NCI-H2107 treated with DMSO at 0.1 percent for 48 hours (cell line): ENCODE results near the gene OTOF.

Source experiments
- DNase-seq: peaks from one replicate; lab custom pipeline; 2025; ENCODE audit not compliant: unreplicated experiment; lab: John Stamatoyannopoulos, UW

Gene OTOF

DNA sequence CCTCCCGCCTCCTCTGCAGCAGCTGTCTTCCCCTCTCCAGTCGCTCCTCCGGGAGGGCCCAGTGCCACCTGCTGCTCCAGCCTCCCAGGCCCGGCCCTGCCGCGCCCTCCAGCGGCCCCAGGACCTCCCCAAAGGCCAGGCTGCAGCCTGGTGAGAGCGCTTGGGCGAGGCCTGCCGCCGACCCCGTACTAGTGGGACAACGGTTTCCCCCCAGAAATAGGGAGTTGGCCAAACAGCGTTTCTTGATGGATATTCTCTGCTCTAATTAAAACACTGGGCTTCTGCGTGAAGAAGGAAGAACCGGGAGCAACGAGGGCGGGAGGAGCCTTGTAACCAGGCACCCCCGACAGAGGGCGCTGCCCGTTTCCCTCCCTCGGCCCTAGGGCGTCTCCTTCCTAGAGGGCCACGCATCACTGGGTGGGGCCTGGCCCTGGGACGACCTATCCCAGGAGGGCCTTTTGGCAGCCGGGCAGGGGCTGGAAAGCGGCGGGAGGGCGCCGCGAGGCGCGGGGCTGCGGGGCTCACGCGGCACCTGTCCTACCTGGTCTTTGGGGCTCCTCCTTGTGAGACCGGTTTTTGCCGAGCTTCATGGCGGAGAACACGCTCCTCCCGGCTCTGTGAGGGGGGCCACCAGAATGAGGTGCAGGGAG, 25.4 kb upstream of the OTOF start:
- DNase-seq, result peak; percentile 84

GRCh38 chr2:26500406-26500805, 22.5 kb upstream of the OTOF start:
- DNase-seq, result no peak

- DNase-seq, result peak; percentile 73
Observed at GRCh38 chr2:26495705-26496297, 17.9 kb upstream of the OTOF start.

DNA sequence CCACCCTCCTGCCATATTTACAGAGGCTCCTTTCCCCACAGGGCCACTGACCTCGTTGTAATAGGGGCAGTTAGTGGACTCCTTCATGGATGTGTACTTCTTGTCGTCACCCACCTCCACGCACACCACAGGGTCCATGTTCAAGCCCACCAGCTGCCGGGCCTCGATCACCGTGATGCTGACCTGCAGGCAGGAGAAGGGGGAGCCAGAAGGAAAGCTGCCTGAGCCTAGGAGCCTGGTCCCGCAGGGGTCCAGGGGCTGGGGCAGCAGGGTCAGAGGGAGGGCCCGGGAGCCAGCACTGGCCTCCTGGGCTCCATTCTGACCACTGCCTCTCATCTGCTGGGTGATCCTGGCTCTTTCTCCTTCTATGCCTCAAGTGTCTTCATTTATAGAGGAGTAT, 17.0 kb upstream of the OTOF start:
- DNase-seq, result no peak

DNA sequence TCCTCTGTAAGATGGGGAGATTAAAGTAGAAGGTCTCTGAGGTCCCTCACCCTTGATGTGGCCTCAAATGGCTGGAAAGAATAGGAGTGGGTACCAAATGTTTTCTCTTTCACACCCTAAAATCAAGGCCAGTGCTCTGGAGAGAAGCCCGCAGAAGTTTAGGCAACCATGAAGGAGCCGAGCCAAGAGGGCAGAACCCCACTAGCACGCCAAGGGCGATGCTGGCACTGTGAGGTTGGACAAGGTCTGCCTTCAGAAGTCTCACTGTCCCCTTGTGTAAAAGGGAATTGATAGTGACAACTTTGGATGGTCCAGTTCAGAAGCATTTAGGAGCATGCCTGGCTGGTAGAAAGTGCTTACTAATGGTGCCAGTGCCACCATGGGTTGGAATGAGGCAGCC, 16.3 kb upstream of the OTOF start:
- no peak for DNase-seq

- DNase-seq, result no peak
Observed at GRCh38 chr2:26493566-26493965, 15.6 kb upstream of the OTOF start.

- DNase-seq, result no peak
Observed at GRCh38 chr2:26492749-26493515, 15.0 kb upstream of the OTOF start.

- DNase-seq, result no peak
Observed at GRCh38 chr2:26491563-26492167, 13.7 kb upstream of the OTOF start.

DNA sequence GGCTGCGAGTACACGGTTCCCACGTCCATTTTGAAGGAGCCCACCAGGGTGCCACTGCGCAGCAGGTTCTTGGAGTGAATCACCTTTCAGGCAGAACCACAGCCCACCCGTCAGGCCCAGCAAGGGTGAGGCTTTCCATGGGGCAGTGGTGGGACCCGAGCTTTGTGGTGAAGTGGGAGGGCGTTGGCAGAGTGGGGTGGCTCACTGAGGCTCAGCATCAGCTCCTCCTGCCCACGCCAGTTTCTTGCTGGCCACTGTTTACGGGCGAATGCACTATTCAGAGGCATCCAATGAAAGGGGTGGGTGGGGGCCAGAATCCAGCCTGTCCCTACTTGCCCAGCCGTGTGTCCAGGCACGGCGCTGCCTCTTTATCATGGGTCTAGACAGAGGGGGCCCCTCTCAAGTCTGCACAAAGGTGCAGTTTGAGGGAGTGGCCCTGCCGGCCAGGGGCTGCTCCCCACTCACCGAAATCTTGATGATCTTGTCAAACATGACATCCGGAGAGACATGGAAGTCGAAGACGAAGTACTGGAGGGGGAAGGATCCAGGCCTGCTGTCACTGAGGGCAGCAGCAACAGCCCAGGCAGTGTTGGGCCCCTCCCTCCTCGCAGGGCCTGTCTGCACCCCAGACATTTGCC, 11.4 kb upstream of the OTOF start:
- DNase-seq, result no peak

GRCh38 chr2:26488463-26489212, 10.7 kb upstream of the OTOF start:
- DNase-seq, result no peak

- no peak for DNase-seq
Observed at GRCh38 chr2:26487192-26487591, 9.3 kb upstream of the OTOF start.

DNA sequence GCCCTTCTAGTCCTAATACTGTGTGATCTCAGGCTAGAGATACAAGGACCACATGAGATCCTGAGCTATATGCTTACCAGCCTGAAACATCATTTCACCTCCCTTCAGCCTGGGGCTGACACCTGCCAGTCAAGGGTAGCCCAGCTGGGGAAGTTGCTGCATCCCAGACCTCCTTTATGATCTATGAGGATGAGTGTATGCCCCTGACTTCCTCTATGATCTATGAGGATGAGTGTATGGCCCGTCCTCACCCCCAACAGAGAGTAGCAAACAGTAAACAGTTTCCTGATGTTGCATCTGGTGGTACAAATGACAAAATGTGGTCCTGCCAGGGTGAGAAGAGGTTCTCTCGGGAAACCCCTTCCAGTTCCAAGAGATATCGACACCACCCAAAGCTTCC, 8.9 kb upstream of the OTOF start:
- no peak for DNase-seq

DNA sequence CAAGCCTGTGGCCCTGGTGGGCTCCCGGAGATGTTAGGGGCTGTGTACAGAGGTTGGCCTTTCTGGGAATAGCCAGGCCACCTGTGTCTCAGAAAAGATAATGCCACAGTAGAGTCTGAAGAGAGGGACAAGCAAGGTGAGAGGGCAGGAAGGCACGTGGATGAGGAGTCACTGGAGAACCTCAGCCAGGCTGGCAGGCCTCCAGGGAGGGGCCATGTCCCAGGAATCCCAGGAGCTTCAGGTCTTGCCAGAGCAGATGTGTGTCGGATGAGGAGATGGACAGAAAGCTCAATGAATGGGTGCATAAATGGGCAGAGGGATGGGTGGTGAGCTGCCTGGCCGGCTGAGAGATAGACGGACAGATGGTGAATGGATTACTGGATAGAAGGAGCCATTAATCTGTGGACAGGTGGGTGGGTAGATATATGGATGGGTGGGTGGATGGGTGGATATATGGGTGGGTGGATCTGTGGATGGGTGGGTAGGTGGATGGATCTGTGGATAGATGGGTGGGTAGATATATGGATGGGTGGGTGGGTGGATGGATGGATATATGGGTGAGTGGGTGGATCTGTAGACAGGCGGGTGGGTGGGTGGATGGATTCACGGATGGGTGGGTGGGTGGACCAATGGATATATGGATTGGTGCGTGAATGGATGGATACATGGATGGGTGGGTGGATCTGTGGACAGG, 7.9 kb upstream of the OTOF start:
- DNase-seq, result no peak

DNA sequence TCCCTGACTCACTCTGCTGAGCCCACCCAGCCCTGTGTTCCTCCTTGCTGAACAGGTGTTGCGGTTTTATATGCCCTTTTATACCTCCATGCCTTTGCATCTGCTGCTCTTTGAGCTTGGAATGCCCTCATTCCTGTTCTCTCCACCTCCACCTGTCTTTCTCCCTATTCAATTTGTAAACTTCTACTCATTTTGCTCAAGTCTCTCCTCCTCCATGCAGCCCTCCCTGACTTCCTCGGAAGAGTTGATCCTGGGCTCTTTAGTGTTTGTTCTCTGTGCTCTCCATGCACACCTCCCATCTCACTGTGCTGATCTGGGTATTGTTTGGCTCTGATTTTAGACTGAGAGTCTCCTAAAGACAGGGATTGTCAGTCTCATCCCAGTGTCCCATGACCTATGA, 7.2 kb upstream of the OTOF start:
- no peak for DNase-seq

GRCh38 chr2:26484579-26484978, 6.7 kb upstream of the OTOF start:
- DNase-seq, result no peak

DNA sequence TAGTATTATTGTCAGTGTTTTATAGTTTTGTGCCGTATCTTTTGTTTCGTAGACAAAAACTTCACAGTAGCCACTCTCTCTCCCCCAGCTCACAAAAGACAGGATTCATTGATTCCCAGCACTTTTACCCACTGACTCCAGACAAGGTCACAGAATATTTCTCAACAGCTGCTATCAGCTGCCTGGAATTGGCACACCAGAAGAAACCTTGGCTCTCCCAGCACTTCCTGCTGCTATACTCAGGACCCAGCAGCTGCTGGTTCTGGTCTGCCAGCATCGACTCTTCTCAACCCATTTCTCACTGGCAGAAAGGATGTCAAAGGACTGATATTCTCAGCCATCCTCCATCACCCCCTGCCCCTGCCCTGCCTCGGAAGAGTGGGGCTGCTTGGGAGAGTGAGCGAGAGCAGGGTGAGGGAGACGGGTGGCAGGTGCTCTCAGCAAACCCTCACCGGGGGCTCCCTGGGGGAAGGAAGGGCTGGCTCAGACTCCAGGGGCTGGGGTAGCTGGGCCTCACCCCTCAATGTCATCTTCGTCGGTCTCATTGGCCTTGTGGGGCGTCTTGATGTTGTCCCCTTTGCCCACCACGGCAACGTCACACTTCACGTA, 6.1 kb upstream of the OTOF start:
- no peak for DNase-seq

- DNase-seq, result no peak
Observed at GRCh38 chr2:26483516-26483915, 5.6 kb upstream of the OTOF start.

DNA sequence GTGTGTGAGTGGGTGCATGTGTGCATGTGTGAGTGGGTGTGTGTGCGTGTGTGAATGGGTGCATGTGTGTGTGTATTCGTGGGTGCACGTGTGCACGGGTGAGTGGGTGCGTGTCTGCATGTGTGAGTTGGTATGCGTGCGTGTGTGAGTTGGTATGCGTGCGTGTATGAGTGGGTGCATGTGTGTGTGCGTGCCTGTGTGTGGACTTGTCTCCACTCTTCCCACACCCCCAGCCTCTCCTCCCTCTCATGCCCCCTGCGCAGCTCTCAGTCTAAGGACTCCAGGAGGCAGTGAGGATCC, 5.1 kb upstream of the OTOF start:
- no peak for DNase-seq

- DNase-seq, result no peak
Observed at GRCh38 chr2:26482211-26483026, 4.5 kb upstream of the OTOF start.
